HG03457 (cell line): ENCODE results near the gene GMCL2.
"Not testable (repeated sequence)": the region's sequence is repeated elsewhere in the genome, so short reads cannot be mapped to it uniquely, and the experiment has no call there.

Experiments
- ATAC-seq: cut with Tn5 transposase; IDR thresholded peaks from one replicate; pipeline ENCODE4 v1.9.1; 2021; ENCODE audit warnings: moderate number of reproducible peaks; ENCODE audit not compliant: unreplicated experiment

Gene GMCL2

GRCh38 chr5:178187014-178187413 lies at the start of gene GMCL2:
Gene GMCL2 (minus strand): TSS chr5:178187371. CDS start chr5:178187299, 72 bp downstream.
- no peak for ATAC-seq

GRCh38 chr5:178236679-178237078 lies 49.5 kb upstream of the GMCL2 start:
- no peak for ATAC-seq

- no peak for ATAC-seq
These were observed 49.0 kb upstream of the GMCL2 start for GRCh38 chr5:178236126-178236525.

GRCh38 chr5:178235588-178235974 lies 48.4 kb upstream of the GMCL2 start:
- no peak for ATAC-seq

GRCh38 chr5:178234750-178235587 lies 47.8 kb upstream of the GMCL2 start:
- ATAC-seq = no peak

GRCh38 chr5:178234121-178234749 lies 47.1 kb upstream of the GMCL2 start:
- no peak for ATAC-seq

GRCh38 chr5:178232920-178233429 lies 45.8 kb upstream of the GMCL2 start:
- ATAC-seq = peak; percentile 7

- ATAC-seq = peak; percentile 58
These were observed 45.2 kb upstream of the GMCL2 start, which contains the start of gene PHYKPL for GRCh38 chr5:178232124-178232919. Gene PHYKPL (minus strand): TSS chr5:178232802. CDS start chr5:178232550, 252 bp downstream.

- ATAC-seq = no peak
These were observed 44.5 kb upstream of the GMCL2 start for GRCh38 chr5:178231539-178232123.

- no peak for ATAC-seq
These were observed 43.8 kb upstream of the GMCL2 start for GRCh38 chr5:178230879-178231538.

- ATAC-seq = no peak
These were observed 42.7 kb upstream of the GMCL2 start for GRCh38 chr5:178229861-178230260.

- not testable (repeated sequence) for ATAC-seq
These were observed 41.9 kb upstream of the GMCL2 start for GRCh38 chr5:178229111-178229510.

GRCh38 chr5:178228609-178229008 lies 41.4 kb upstream of the GMCL2 start:
- ATAC-seq = no peak

GRCh38 chr5:178227929-178228328 lies 40.8 kb upstream of the GMCL2 start:
- no peak for ATAC-seq

GRCh38 chr5:178227138-178227659 lies 40.0 kb upstream of the GMCL2 start:
- ATAC-seq = no peak

- ATAC-seq = no peak
These were observed 38.0 kb upstream of the GMCL2 start for GRCh38 chr5:178225174-178225573.

- no peak for ATAC-seq
These were observed 37.2 kb upstream of the GMCL2 start for GRCh38 chr5:178224403-178224802.

GRCh38 chr5:178223828-178224335 lies 36.7 kb upstream of the GMCL2 start:
- ATAC-seq = no peak

GRCh38 chr5:178223196-178223773 lies 36.1 kb upstream of the GMCL2 start:
- no peak for ATAC-seq
